HepG2 (cell line): Measurements from ENCODE around the gene COL26A1. TPM values are rescaled to one million over a fixed set of nuclear protein-coding genes. Genes with fewer than 3 reads are reported as not detected.

Source experiments
- ATAC-seq: fragments of 200-7000 bp; cut with Tn5 transposase; 3 replicates; pipeline ENCODE4 v1.9.1; 2020; ENCODE audit warnings: mild to moderate bottlenecking, moderate library complexity
- BruUV-seq: library from RNA; stranded (reverse); fragments of 400-500 nt; replicated peaks from 2 replicates; lab custom pipeline; 2021; lab: Mats Ljungman, UMichigan
- CTCF ChIA-PET: fragments of 300-600 bp; formaldehyde crosslinking; extraction: SDS; loops from one replicate; lab custom pipeline; 2021; ENCODE audit warnings: low total read pairs, inconsistent platforms, low intra/inter-chr PET ratio; lab: Yijun Ruan, JAX
- POLR2A ChIA-PET: fragments of 350-600 bp; sonication (Branson Sonifier 250); formaldehyde crosslinking; loops from one replicate; lab custom pipeline; 2020; ENCODE audit warnings: antibody characterized with exemption, inconsistent platforms; lab: Yijun Ruan, JAX
- DNase-seq: peaks from one replicate; pipeline ENCODE4 v3.0.0-alpha.2; 2015; ENCODE audit warnings: low spot score
- FAIRE-seq: peaks from 3 replicates; lab custom pipeline; 2011; peaks lifted over from hg19 to GRCh38; lab: Jason Lieb, UNC
- H2AFZ ChIP-seq: one replicate; pipeline ENCODE4 v1.6.1; 2011; ENCODE audit warnings: low read length, inconsistent platforms
- H3K27ac ChIP-seq: fragments of 300-600 bp; 3 replicates; pipeline ENCODE4 v1.8.0; 2011; ENCODE audit warnings: mixed run types, mild to moderate bottlenecking, mixed read lengths, low read length, inconsistent platforms; ENCODE audit not compliant: insufficient read depth; ENCODE audit errors: extremely low read length
- H3K27me3 ChIP-seq, 2 experiments: fragments of 200-600 bp in 1 of 2; 2 replicates in 1 of 2; 3 replicates in 1 of 2; pipeline versions ENCODE4 v1.6.0 to v1.8.0; 2011; ENCODE audit warnings: low read length in 2 of 2, mild to moderate bottlenecking in 2 of 2, moderate library complexity in 2 of 2, inconsistent platforms in 1 of 2; ENCODE audit not compliant: insufficient read depth in 2 of 2, control insufficient read depth in 1 of 2
- H3K36me3 ChIP-seq, 2 experiments: fragments of 200-600 bp in 1 of 2; replicated peaks in 1 of 2; 2 replicates in 1 of 2; 3 replicates in 1 of 2; pipeline versions ENCODE4 v1.5.1 to v1.8.0; 2011; ENCODE audit warnings: low read length in 2 of 2, inconsistent platforms in 1 of 2; ENCODE audit not compliant: insufficient read depth in 2 of 2, control insufficient read depth in 1 of 2
- H3K4me1 ChIP-seq: 2 replicates; pipeline ENCODE4 v1.5.1; 2012; ENCODE audit warnings: low read length, inconsistent platforms; ENCODE audit not compliant: insufficient read depth
- H3K4me2 ChIP-seq: 2 replicates; pipeline ENCODE4 v1.6.0; 2011; ENCODE audit warnings: low read depth, low read length, inconsistent platforms
- H3K4me3 ChIP-seq, 3 experiments: fragments of 200-600 bp in 1 of 3; sonication (generic), shearing (Covaris generic) in 1 of 3; replicated peaks in 1 of 3; 2 replicates each; pipeline ENCODE4 v1.5.1; 2011 to 2016; ENCODE audit warnings: low read length in 3 of 3, inconsistent platforms in 2 of 3, low read depth in 2 of 3, mild to moderate bottlenecking in 2 of 3, control low read depth in 1 of 3, mixed read lengths in 1 of 3; ENCODE audit not compliant: insufficient read depth in 1 of 3
- H3K79me2 ChIP-seq: one replicate; pipeline ENCODE4 v1.6.1; 2011; ENCODE audit warnings: low read length, inconsistent platforms; ENCODE audit not compliant: insufficient read depth
- H3K9ac ChIP-seq: 2 replicates; pipeline ENCODE4 v1.6.0; 2011; ENCODE audit warnings: mild to moderate bottlenecking, low read depth, low read length, inconsistent platforms; ENCODE audit not compliant: insufficient read depth
- H3K9me3 ChIP-seq: 2 replicates; pipeline ENCODE4 v1.5.1; 2012; ENCODE audit warnings: mild to moderate bottlenecking, low read length
- H4K20me1 ChIP-seq: 2 replicates; pipeline ENCODE4 v1.6.0; 2011; ENCODE audit warnings: inconsistent platforms, mild to moderate bottlenecking, low read length, moderate library complexity; ENCODE audit not compliant: insufficient read depth
- ADNP ChIP-seq: sonication (generic); formaldehyde crosslinking; IDR thresholded peaks from 2 replicates; pipeline ENCODE4 v1.4.0; 2020; ENCODE audit warnings: missing genetic modification reagents
- BCL6 ChIP-seq: IDR thresholded peaks from 2 replicates; pipeline ENCODE4 v1.6.1; 2016; ENCODE audit warnings: missing genetic modification reagents, missing compliant biosample characterization
- FOXA3 ChIP-seq: IDR thresholded peaks from 2 replicates; pipeline ENCODE4 v1.6.1; 2016; ENCODE audit warnings: missing genetic modification reagents, missing compliant biosample characterization
- HNF4A ChIP-seq: sonication (generic); formaldehyde crosslinking; IDR thresholded peaks from 2 replicates; pipeline ENCODE4 v1.4.0; 2020; ENCODE audit warnings: missing genetic modification reagents
- IRF2 ChIP-seq: IDR thresholded peaks from 2 replicates; pipeline ENCODE4 v1.6.1; 2018; ENCODE audit warnings: missing genetic modification reagents, missing compliant biosample characterization
- KAT2B ChIP-seq: fragments of 150-350 bp; IDR thresholded peaks from 2 replicates; pipeline ENCODE4 v1.6.1; 2014; ENCODE audit warnings: low read depth, low read length, borderline replicate concordance
- KDM2A ChIP-seq: sonication (generic); formaldehyde crosslinking; IDR thresholded peaks from 2 replicates; pipeline ENCODE4 v1.4.0; 2020; ENCODE audit warnings: low read depth, missing genetic modification reagents, borderline replicate concordance
- RELA ChIP-seq: sonication (generic); formaldehyde crosslinking; IDR thresholded peaks from 2 replicates; pipeline ENCODE4 v1.4.0; 2020; ENCODE audit warnings: missing genetic modification reagents
- RXRB ChIP-seq: IDR thresholded peaks from 2 replicates; pipeline ENCODE4 v1.6.1; 2016; ENCODE audit warnings: borderline replicate concordance, missing genetic modification reagents, missing compliant biosample characterization
- SMC3 ChIP-seq: IDR thresholded peaks from 2 replicates; pipeline ENCODE4 v1.6.1; 2011; ENCODE audit warnings: low read length, improper control_type of control experiment
- SOX5 ChIP-seq: IDR thresholded peaks from 2 replicates; pipeline ENCODE4 v1.6.1; 2016; ENCODE audit warnings: borderline replicate concordance
- ZFP41 ChIP-seq: sonication (generic); formaldehyde crosslinking; IDR thresholded peaks from 2 replicates; pipeline ENCODE4 v1.4.0; 2020; ENCODE audit warnings: mild to moderate bottlenecking, missing genetic modification reagents, borderline replicate concordance
- ZMYM4 ChIP-seq: sonication (generic); formaldehyde crosslinking; IDR thresholded peaks from 2 replicates; pipeline ENCODE4 v1.8.1; 2023; ENCODE audit warnings: mild to moderate bottlenecking, missing genetic modification reagents
- ZNF331 ChIP-seq: sonication (generic); formaldehyde crosslinking; IDR thresholded peaks from 2 replicates; pipeline ENCODE4 v1.4.0; 2020; ENCODE audit warnings: missing genetic modification reagents
- ZNF766 ChIP-seq: sonication (generic); formaldehyde crosslinking; IDR thresholded peaks from 2 replicates; pipeline ENCODE4 v1.5.0; 2020; ENCODE audit warnings: missing genetic modification reagents, borderline replicate concordance
- WGBS: methylation state at CpG from one replicate; pipeline ENCODE4 v1.1.6; 2017; ENCODE audit warnings: low lambda C conversion rate; 5-methylcytosine and 5-hydroxymethylcytosine counted together
- in situ Hi-C: cut with HindIII; loops from 2 replicates; pipeline ENCODE4 v1.10.0; 2017; ENCODE audit warnings: low pct_unique_long_range_greater_than_20kb; ENCODE audit not compliant: extremely low pct_ligation_motif_present
- intact Hi-C: fragments of 100-400 bp; cut with micrococcal nuclease; formaldehyde crosslinking; loops from one replicate; pipeline ENCODE4 v1.10.0; 2022; ENCODE audit not compliant: unreplicated experiment
- polyA plus RNA-seq, 8 experiments: library from polyadenylated mRNA; depleted of rRNA in 3 of 8; stranded (reverse) in 7 of 8; unstranded in 1 of 8; fragments of >200 nt; fragmentation: Illumina TruSeq in 4 of 8; extraction: Trizol in 4 of 8; gene quantifications; 2 replicates each; pipeline versions ENCODE4 v1.2.1 to v1.2.3, GENCODE V29; 2011 to 2016; ENCODE audit warnings: low read depth in 4 of 8, missing spikeins in 1 of 8, mixed read lengths in 1 of 8; ENCODE audit not compliant: insufficient read depth in 1 of 8
- total RNA-seq, 5 experiments: library from RNA; depleted of rRNA; stranded (reverse); fragments of >200 nt; fragmentation: Illumina TruSeq; extraction: Trizol; gene quantifications; 2 replicates each; pipeline ENCODE4 v1.2.3, GENCODE V29; 2016; ENCODE audit warnings: low read depth in 1 of 5
- TF ChIP-seq, protein P1 (sequence below): sonication (generic); formaldehyde crosslinking; IDR thresholded peaks from 2 replicates; pipeline ENCODE4 v1.4.0; 2020; ENCODE audit warnings: missing genetic modification reagents, borderline replicate concordance
- TF ChIP-seq, protein P2 (sequence below): sonication (generic); formaldehyde crosslinking; IDR thresholded peaks from 2 replicates; pipeline ENCODE4 v1.5.0; 2020; ENCODE audit warnings: mild to moderate bottlenecking, missing genetic modification reagents
- TF ChIP-seq, protein P3 (sequence below): sonication (generic); formaldehyde crosslinking; IDR thresholded peaks from 2 replicates; pipeline ENCODE4 v1.4.0; 2020; ENCODE audit warnings: missing genetic modification reagents

COL26A1 gene
- total and polyA plus RNA-seq, 2 of the 13 experiments (the other 11 are each of a cell fraction or from before 2014, with no cell fraction given) = 7.8 to 9.2 TPM

DNA sequence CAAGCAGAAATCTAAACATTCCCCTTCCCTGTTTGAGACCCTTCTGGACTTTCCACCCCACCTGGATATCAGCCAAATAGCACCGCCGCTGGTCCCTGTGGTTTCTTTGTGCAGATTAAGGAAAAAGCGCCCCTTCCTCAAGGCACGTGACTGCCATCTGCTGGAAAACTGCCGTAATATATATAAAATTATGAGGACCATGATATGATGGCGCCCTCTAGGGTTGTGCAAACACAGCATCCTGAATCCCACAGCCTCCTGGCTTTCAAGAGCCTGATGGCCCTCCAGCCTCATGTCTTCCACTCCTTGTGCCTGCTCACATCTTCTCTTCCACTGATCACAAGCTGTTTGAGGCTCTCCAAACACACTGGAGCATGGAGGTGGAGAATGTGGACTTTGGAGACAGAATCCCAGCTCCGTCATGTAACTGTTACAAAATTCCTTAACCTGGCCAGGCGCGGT is 145.1 kb downstream of the COL26A1 start:
- no peak overlapping the region for H3K4me3 ChIP-seq
- ChIA-PET CTCF (interaction anchor here (0.7 to 1.8 kb wide), 2 partner anchors 144 to 186 kb away, joined by 3 to 12 read pairs; partner anchors contain the start of gene IFT22), POLR2A (no interaction called here)
- FAIRE-seq = peak; percentile 74
- DNase-seq = peak; percentile 78
- intact Hi-C loops = no loop called here
- H3K9me3 ChIP-seq = no peaks in the 10 kb centered on the region
- peaks cover 28% of the 10 kb centered on the region for H3K4me1 ChIP-seq
- no peaks in the 10 kb centered on the region for H3K79me2 ChIP-seq
- WGBS = 31% methylated on average over 9 of the region's 9 CpGs
- no peaks in the 10 kb centered on the region for H3K36me3 ChIP-seq
- no peaks in the 10 kb centered on the region for H4K20me1 ChIP-seq
- no peak overlapping the region for H2AFZ ChIP-seq
- in situ Hi-C loops = no loop called here
- ATAC-seq = peak; percentile 65
- H3K27ac ChIP-seq = no peak overlapping the region
- H3K4me2 ChIP-seq = peak overlapping the region; percentile 40
- no peak overlapping the region for H3K9ac ChIP-seq
- no peaks in the 10 kb centered on the region; a peak in 1 of 5 replicates for H3K27me3 ChIP-seq
- BruUV-seq = no TSS peak
- TF ChIP-seq, protein P1, sequence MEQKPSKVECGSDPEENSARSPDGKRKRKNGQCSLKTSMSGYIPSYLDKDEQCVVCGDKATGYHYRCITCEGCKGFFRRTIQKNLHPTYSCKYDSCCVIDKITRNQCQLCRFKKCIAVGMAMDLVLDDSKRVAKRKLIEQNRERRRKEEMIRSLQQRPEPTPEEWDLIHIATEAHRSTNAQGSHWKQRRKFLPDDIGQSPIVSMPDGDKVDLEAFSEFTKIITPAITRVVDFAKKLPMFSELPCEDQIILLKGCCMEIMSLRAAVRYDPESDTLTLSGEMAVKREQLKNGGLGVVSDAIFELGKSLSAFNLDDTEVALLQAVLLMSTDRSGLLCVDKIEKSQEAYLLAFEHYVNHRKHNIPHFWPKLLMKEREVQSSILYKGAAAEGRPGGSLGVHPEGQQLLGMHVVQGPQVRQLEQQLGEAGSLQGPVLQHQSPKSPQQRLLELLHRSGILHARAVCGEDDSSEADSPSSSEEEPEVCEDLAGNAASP (CRISPR knock-in tag) = peak; percentile 56; the same call in 1 of the 2 replicates
- TF ChIP-seq SMC3 = peak; percentile 51
- TF ChIP-seq, protein P2, sequence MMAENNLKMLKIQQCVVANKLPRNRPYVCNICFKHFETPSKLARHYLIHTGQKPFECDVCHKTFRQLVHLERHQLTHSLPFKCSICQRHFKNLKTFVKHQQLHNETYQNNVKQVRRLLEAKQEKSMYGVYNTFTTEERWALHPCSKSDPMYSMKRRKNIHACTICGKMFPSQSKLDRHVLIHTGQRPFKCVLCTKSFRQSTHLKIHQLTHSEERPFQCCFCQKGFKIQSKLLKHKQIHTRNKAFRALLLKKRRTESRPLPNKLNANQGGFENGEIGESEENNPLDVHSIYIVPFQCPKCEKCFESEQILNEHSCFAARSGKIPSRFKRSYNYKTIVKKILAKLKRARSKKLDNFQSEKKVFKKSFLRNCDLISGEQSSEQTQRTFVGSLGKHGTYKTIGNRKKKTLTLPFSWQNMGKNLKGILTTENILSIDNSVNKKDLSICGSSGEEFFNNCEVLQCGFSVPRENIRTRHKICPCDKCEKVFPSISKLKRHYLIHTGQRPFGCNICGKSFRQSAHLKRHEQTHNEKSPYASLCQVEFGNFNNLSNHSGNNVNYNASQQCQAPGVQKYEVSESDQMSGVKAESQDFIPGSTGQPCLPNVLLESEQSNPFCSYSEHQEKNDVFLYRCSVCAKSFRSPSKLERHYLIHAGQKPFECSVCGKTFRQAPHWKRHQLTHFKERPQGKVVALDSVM (CRISPR knock-in tag) = peak; percentile 35; the same call in 1 of the 2 replicates
- TF ChIP-seq ZNF331 = 0 out of 2 replicates have a peak, but pooled peaks have one; percentile 21
- TF ChIP-seq BCL6 (CRISPR knock-in tag) = no peak
- peak; percentile 61 for TF ChIP-seq FOXA3 (CRISPR knock-in tag)
- no peak for TF ChIP-seq ZFP41
- TF ChIP-seq ZMYM4 (CRISPR knock-in tag) = peak; percentile 48
- no peak for TF ChIP-seq RELA (CRISPR knock-in tag)
- TF ChIP-seq KDM2A (CRISPR knock-in tag) = peak; percentile 68
- no peak for TF ChIP-seq IRF2 (CRISPR knock-in tag)
- TF ChIP-seq ZNF766 (CRISPR knock-in tag) = 0 out of 2 replicates have a peak, but pooled peaks have one; percentile 52
- TF ChIP-seq, protein P3, sequence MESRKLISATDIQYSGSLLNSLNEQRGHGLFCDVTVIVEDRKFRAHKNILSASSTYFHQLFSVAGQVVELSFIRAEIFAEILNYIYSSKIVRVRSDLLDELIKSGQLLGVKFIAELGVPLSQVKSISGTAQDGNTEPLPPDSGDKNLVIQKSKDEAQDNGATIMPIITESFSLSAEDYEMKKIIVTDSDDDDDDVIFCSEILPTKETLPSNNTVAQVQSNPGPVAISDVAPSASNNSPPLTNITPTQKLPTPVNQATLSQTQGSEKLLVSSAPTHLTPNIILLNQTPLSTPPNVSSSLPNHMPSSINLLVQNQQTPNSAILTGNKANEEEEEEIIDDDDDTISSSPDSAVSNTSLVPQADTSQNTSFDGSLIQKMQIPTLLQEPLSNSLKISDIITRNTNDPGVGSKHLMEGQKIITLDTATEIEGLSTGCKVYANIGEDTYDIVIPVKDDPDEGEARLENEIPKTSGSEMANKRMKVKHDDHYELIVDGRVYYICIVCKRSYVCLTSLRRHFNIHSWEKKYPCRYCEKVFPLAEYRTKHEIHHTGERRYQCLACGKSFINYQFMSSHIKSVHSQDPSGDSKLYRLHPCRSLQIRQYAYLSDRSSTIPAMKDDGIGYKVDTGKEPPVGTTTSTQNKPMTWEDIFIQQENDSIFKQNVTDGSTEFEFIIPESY (CRISPR knock-in tag) = 0 out of 2 replicates have a peak, but pooled peaks have one; percentile 22
- TF ChIP-seq RXRB = peak; percentile 22; the same call in 1 of the 2 replicates
- TF ChIP-seq SOX5 = 0 out of 2 replicates have a peak, but pooled peaks have one; percentile 15
- TF ChIP-seq ADNP (CRISPR knock-in tag) = peak; percentile 67
- TF ChIP-seq KAT2B = no peak
- TF ChIP-seq HNF4A (CRISPR knock-in tag) = 0 out of 2 replicates have a peak, but pooled peaks have one; percentile 33
